ELR (cell line): ENCODE measurements around the gene FPR1.

Source experiments
- DNase-seq: peaks from one replicate; pipeline ENCODE4 v3.0.0-alpha.2; 2015; ENCODE audit warnings: low read depth

Gene FPR1

GRCh38 chr19:51704626-51705025 lies 47.1 kb downstream of the FPR1 start:
- DNase-seq = no peak

DNA sequence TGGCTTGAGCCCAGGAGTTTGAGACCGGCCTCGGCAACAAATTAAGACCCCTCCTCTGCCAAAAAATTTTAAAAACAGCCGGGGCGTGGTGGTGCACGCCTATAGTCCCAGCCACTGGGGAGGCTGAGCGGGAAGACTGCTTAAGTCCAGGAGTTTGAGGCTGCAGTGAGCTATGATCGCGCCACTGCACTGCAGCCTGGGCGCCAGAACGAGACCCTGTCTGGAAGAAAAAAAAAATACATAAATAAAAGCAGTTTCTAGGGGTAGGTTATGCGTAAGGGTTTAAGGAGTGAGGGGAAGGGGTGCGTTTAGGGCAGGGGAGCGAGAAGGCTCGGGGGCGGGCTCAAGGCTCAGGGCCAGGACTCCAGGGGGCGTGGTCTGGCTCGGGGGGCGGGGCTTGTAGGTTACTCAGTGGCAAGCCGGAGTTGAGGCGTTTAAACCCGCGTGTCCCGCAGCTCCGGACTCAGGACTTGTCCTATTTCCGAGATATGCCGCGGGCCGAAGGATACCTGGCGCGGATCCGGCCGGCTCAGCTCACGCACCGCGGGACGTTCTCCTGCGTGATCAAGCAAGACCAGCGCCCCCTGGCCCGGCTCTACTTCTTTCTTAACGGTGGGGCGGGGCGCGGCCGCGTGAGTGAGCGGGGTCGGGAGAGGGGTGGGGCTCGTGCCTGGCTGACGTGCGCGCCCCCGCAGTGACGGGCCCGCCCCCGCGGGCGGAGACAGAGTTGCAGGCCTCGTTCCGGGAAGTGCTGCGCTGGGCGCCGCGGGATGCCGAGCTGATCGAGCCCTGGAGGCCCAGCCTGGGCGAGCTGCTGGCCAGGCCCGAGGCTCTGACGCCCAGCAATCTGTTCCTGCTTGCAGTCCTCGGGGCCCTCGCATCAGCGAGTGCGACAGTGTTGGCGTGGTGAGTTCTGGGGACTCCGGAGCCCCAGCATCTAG lies 47.8 kb downstream of the FPR1 start:
- DNase-seq = peak; percentile 90

DNA sequence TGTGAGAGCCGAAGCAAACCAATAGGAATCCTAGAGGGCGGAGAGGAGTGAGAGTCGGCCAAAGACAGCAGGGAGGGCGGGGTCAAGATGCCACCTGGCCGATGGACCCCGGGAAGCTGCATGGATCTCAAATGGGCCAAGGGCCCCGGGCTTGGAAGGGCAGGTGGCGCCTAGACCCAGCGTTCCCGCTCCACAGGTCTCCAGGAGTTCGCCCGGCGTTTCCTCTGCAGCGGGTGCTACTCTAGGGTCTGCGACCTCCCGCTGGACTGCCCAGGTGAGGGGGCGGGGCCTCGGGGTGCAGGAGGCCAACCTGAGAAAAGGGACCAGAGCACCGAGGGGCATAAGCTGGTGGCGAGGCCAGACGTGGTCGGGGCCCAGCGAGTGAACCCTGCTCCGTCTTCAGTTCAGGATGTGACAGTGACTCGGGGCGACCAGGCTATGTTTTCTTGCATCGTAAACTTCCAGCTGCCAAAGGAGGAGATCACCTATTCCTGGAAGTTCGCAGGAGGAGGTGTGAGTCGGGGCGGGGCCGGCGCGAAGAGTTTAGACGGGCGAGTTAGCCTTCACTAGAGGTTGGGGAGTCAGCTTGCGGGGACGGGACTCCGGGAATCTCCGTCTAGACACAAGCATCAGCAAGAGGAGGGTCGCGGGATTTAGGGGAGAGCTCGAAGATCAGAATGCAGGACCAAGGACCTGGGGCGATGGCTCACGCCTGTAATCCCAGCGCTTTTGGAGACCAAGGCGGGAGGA lies 48.7 kb downstream of the FPR1 start:
- no peak for DNase-seq

DNA sequence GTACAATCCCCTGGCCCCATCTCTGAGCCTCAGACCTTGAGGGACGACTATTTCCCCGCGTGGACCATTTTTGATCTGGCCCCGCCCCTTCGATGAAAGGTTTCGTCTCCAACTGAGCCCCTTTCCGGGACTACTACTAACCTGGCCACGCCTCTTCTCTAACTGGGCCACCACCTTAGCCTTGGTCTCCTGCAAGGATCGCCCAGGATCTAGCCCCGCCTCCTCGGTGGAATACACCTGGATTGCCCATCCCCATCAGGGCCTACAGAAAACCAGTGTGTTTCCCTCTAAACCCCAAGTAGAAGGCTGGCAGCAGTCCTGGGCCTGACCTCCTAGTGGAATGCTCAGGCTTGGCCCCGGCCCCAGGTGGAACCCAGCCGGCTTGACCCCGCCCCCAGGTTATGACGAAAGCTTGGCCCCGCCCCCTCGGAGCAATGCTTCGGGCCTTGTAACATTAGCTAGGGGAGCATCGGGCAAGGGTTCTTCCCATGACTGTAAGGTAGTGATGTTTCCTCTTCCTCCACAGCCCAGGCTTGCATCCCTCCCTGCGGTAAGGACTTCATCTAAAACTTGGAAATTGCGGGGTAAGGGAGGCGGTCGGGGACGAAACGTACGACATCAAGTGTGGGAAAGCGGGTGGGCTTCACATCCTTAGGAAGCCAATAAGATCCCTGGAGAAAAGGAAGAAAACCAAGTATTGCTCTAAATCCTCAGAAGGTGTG lies 49.4 kb downstream of the FPR1 start:
- peak; percentile 48 for DNase-seq

GRCh38 chr19:51701468-51702100 lies 50.1 kb downstream of the FPR1 start:
- DNase-seq = no peak

GRCh38 chr19:51699170-51699569 lies 52.5 kb downstream of the FPR1 start:
- DNase-seq = no peak

DNA sequence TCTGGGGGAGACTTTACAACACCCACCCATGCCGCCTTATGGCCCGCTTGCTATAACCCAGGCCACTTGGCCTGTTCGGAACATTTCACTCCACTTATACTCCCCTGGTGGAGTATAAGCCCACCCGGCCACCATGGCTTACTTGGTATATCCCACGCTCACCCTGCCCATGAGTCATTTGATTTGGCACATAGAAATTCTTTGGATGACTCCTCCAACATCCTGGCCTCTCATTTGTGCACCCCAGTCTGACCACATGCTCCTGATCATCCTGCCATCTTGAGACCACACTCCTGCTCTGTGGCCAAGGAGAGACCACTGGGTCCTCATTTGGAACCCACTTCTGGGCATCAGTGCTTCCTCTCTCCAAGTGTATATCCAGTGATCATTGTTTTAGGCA lies 53.4 kb downstream of the FPR1 start:
- peak; percentile 66 for DNase-seq

DNA sequence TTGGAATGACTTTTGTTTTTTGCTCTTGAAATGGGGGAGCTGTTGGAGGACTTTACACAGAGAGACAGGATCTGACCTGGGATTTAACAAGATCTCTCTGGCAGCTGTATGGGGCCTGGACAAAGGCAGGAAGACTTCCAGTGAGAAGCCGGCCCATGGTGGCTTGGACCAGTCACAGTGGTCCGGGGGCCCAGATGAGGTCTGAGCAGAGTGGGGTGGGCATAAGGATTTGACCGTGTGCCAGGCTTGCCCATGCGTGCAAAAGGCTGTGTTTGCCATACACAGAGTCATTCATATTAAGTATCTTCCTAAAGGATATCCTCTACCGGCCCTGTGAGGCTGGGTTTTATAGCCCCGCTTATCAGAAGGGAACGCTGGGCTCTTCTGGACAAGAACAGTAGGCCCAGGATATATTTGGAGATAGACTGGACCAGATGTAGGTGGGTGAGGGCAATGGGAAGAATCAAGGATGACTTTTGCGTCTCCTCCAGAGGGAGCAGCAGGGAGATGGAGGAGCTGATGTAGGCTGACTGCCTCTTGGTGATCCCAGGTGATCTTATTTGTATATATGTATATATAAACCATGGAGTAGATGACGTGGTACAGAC lies 54.4 kb downstream of the FPR1 start:
- no peak for DNase-seq

GRCh38 chr19:51696606-51697005 lies 55.1 kb downstream of the FPR1 start:
- DNase-seq = no peak
